ENCODE results near the gene CHST11.
A peak's percentile ranks its signal among the peaks of the same experiment; 100 is the strongest.

The CHST11 gene

DNA sequence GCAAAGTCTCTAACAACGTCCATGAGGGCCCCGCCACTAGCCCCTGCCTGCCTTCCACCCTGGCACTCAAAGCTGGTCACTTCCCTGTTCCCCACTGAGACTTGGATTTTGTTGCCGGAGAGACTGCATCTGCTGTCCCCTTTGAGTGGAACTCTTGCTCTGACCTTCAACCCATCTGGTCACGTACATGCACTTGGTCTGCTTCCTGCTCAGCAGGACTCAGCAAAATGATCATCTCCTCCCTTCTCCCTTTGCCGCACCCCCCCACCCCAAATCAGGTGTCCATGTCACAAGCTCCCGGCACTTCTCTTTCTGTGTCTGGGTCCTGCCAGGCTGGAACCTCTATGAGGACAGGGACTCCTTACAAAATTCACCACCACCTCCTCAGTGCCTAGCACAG, 180.9 kb downstream of the CHST11 start:
- Histone ChIP-seq H3K79me2 (ENCODE audit: insufficient read depth, low read length) (peaks cover 97% of the 10 kb centered on the region), H3K4me2 (ENCODE audit: insufficient read depth, low read length) (no peak overlapping the region), H2AFZ (ENCODE audit: low read depth, low read length) (no peak overlapping the region), H3K9ac (ENCODE audit: low read depth, low read length) (no peak overlapping the region), H3K36me3 (ENCODE audit: insufficient read depth, low read length) (peaks cover 74% of the 10 kb centered on the region), H3K4me1 (ENCODE audit: insufficient read depth, low read length) (peaks cover 33% of the 10 kb centered on the region), H3K9me3 (ENCODE audit: insufficient read depth, low read length, severe bottlenecking) (peaks cover 17% of the 10 kb centered on the region), H3K27ac (ENCODE audit: low read length) (peak overlapping the region; percentile 42), H4K20me1 (ENCODE audit: insufficient read depth, low read length) (peaks cover 63% of the 10 kb centered on the region), H3K4me3 (ENCODE audit: low read depth in 1 of 2, low read length in 2 of 2) (no peak overlapping the region), H3K27me3 (ENCODE audit: insufficient read depth, low read length, poor library complexity) (no peaks in the 10 kb centered on the region)
- no peak for ATAC-seq (ENCODE audit: insufficient read depth, low read depth)
- DNase-seq = no peak
- no peak for TF ChIP-seq EZH2 (IDR thresholded peaks at IDR 0.05; ENCODE audit: borderline replicate concordance, low read depth, low read length, severe bottlenecking)
- TF ChIP-seq CTCF (IDR thresholded peaks at IDR 0.05; ENCODE audit: borderline replicate concordance, extremely low read depth, low read length, poor library complexity, severe bottlenecking) = no peak

- DNase-seq (no peak), ATAC-seq (ENCODE audit: insufficient read depth, low read depth) (no peak)
- no peak overlapping the region for H3K4me3 ChIP-seq (ENCODE audit: low read depth in 1 of 2, low read length in 2 of 2)
- peaks cover 40% of the 10 kb centered on the region for H3K4me1 ChIP-seq (ENCODE audit: insufficient read depth, low read length)
- peaks cover 17% of the 10 kb centered on the region for H3K9me3 ChIP-seq (ENCODE audit: insufficient read depth, low read length, severe bottlenecking)
- no peak for TF ChIP-seq CTCF (IDR thresholded peaks at IDR 0.05; ENCODE audit: borderline replicate concordance, extremely low read depth, low read length, poor library complexity, severe bottlenecking)
- H3K36me3 ChIP-seq (ENCODE audit: insufficient read depth, low read length) = peaks cover 70% of the 10 kb centered on the region
- peak overlapping the region; percentile 42; the same call in 1 of the 2 replicates for H3K27ac ChIP-seq (ENCODE audit: low read length)
- H2AFZ ChIP-seq (ENCODE audit: low read depth, low read length) = no peak overlapping the region
- no peak overlapping the region for H3K4me2 ChIP-seq (ENCODE audit: insufficient read depth, low read length)
- no peaks in the 10 kb centered on the region for H3K27me3 ChIP-seq (ENCODE audit: insufficient read depth, low read length, poor library complexity)
- H3K9ac ChIP-seq (ENCODE audit: low read depth, low read length) = no peak overlapping the region
- peaks cover 63% of the 10 kb centered on the region for H4K20me1 ChIP-seq (ENCODE audit: insufficient read depth, low read length)
- H3K79me2 ChIP-seq (ENCODE audit: insufficient read depth, low read length) = peaks cover 96% of the 10 kb centered on the region
Measured at GRCh38 chr12:104638218-104638850, 181.6 kb downstream of the CHST11 start.

- H3K27me3 ChIP-seq (ENCODE audit: insufficient read depth, low read length, poor library complexity) = no peaks in the 10 kb centered on the region
- no peak for ATAC-seq (ENCODE audit: insufficient read depth, low read depth)
- peaks cover 17% of the 10 kb centered on the region for H3K9me3 ChIP-seq (ENCODE audit: insufficient read depth, low read length, severe bottlenecking)
- no peak overlapping the region for H3K4me2 ChIP-seq (ENCODE audit: insufficient read depth, low read length)
- TF ChIP-seq EZH2 (IDR thresholded peaks at IDR 0.05; ENCODE audit: borderline replicate concordance, low read depth, low read length, severe bottlenecking) (no peak), CTCF (IDR thresholded peaks at IDR 0.05; ENCODE audit: borderline replicate concordance, extremely low read depth, low read length, poor library complexity, severe bottlenecking) (no peak)
- H3K4me1 ChIP-seq (ENCODE audit: insufficient read depth, low read length) = peaks cover 45% of the 10 kb centered on the region
- no peak overlapping the region for H3K9ac ChIP-seq (ENCODE audit: low read depth, low read length)
- peaks cover 64% of the 10 kb centered on the region for H4K20me1 ChIP-seq (ENCODE audit: insufficient read depth, low read length)
- no peak for DNase-seq
- no peak overlapping the region for H2AFZ ChIP-seq (ENCODE audit: low read depth, low read length)
- peaks cover 96% of the 10 kb centered on the region for H3K79me2 ChIP-seq (ENCODE audit: insufficient read depth, low read length)
- H3K27ac ChIP-seq (ENCODE audit: low read length) = peak overlapping the region; percentile 32; the same call in 1 of the 2 replicates
- no peak overlapping the region for H3K4me3 ChIP-seq (ENCODE audit: low read depth in 1 of 2, low read length in 2 of 2)
- H3K36me3 ChIP-seq (ENCODE audit: insufficient read depth, low read length) = peaks cover 68% of the 10 kb centered on the region
Measured at GRCh38 chr12:104638851-104639240, 182.1 kb downstream of the CHST11 start.

All from DND-41 (cell line).